HepG2 (cell line): Measurements from ENCODE around the gene MCF2L. TPM values are rescaled to one million over a fixed set of nuclear protein-coding genes. Genes with fewer than 3 reads are reported as not detected.
A peak's percentile ranks its signal among the peaks of the same experiment; 100 is the strongest.

ENCODE experiments used
- ETV5 ChIP-seq: IDR thresholded peaks from 2 replicates; pipeline ENCODE4 v1.6.1; 2018; ENCODE audit warnings: missing biosample characterization, missing genetic modification reagents, inconsistent platforms, borderline replicate concordance
- PLSCR1 ChIP-seq: sonication (generic); formaldehyde crosslinking; IDR thresholded peaks from 2 replicates; pipeline ENCODE4 v1.5.0; 2020; ENCODE audit warnings: missing genetic modification reagents, mild to moderate bottlenecking, borderline replicate concordance
- SKIL ChIP-seq: sonication (generic); formaldehyde crosslinking; IDR thresholded peaks from 2 replicates; pipeline ENCODE4 v1.8.0; 2022; ENCODE audit warnings: missing genetic modification reagents, mild to moderate bottlenecking, moderate library complexity, borderline replicate concordance
- SOX13 ChIP-seq, 3 experiments: fragments of 450-650 bp in 1 of 3; sonication (generic) in 1 of 3; formaldehyde crosslinking in 1 of 3; IDR thresholded peaks in 2 of 3; conservative IDR thresholded peaks in 1 of 3; 2 replicates each; pipeline versions ENCODE4 v1.5.0 to v1.6.1; 2016 to 2020; ENCODE audit warnings: antibody characterized with exemption in 1 of 3, mild to moderate bottlenecking in 1 of 3, missing compliant biosample characterization in 1 of 3, missing genetic modification reagents in 1 of 3, moderate library complexity in 1 of 3
- STAG1 ChIP-seq: sonication (generic); formaldehyde crosslinking; IDR thresholded peaks from 2 replicates; pipeline ENCODE4 v1.4.0; 2020; ENCODE audit warnings: missing genetic modification reagents
- TRAFD1 ChIP-seq: sonication (generic); formaldehyde crosslinking; IDR thresholded peaks from 2 replicates; pipeline ENCODE4 v1.5.1; 2020; ENCODE audit warnings: missing genetic modification reagents, mild to moderate bottlenecking, borderline replicate concordance
- ZHX1 ChIP-seq: sonication (generic); formaldehyde crosslinking; IDR thresholded peaks from 2 replicates; pipeline ENCODE4 v1.8.1; 2022; ENCODE audit warnings: low read depth, mild to moderate bottlenecking, missing genetic modification reagents
- ZNF407 ChIP-seq: sonication (generic); formaldehyde crosslinking; IDR thresholded peaks from one replicate; pipeline ENCODE4 v1.5.1; 2020; ENCODE audit warnings: mild to moderate bottlenecking, missing genetic modification reagents; ENCODE audit errors: not compliant biosample characterization
- polyA plus RNA-seq, 8 experiments: library from polyadenylated mRNA; depleted of rRNA in 3 of 8; stranded (reverse) in 7 of 8; unstranded in 1 of 8; fragments of >200 nt; fragmentation: Illumina TruSeq in 4 of 8; extraction: Trizol in 4 of 8; gene quantifications; 2 replicates each; pipeline versions ENCODE4 v1.2.1 to v1.2.3, GENCODE V29; 2011 to 2016; ENCODE audit warnings: low read depth in 4 of 8, missing spikeins in 1 of 8, mixed read lengths in 1 of 8; ENCODE audit not compliant: insufficient read depth in 1 of 8
- total RNA-seq, 5 experiments: library from RNA; depleted of rRNA; stranded (reverse); fragments of >200 nt; fragmentation: Illumina TruSeq; extraction: Trizol; gene quantifications; 2 replicates each; pipeline ENCODE4 v1.2.3, GENCODE V29; 2016; ENCODE audit warnings: low read depth in 1 of 5

MCF2L gene
- total and polyA plus RNA-seq, 2 of the 13 experiments (the other 11 are each of a cell fraction or from before 2014, with no cell fraction given): 19.4 to 28.4 TPM

GRCh38 chr13:113002206-113002912, 33.3 kb downstream of the MCF2L start (continued):
- TF ChIP-seq SKIL (CRISPR knock-in tag): no peak
- peak; percentile 13; the same call in 1 of the 2 replicates for TF ChIP-seq ETV5 (CRISPR knock-in tag)
- TF ChIP-seq PLSCR1 (CRISPR knock-in tag): no peak
- TF ChIP-seq SOX13 (IDR thresholded peaks at IDR 0.05): no peak
- peak in 1 of 2 experiments; percentile 34; a peak in 1 of 4 replicates for TF ChIP-seq SOX13 (CRISPR knock-in tag; conservative IDR thresholded peaks at IDR 0.05 in 1 of 2, IDR thresholded peaks at IDR 0.05 in 1 of 2)
- no peak for TF ChIP-seq ZNF407 (CRISPR knock-in tag)
- TF ChIP-seq TRAFD1: no peak
- TF ChIP-seq STAG1 (CRISPR knock-in tag): peak; percentile 74
- 0 out of 2 replicates have a peak, but pooled peaks have one; percentile 11 for TF ChIP-seq ZHX1 (CRISPR knock-in tag)
